Urinary bladder (tissue), 4 donors: Measurements from ENCODE around the gene NPTXR. TPM values are rescaled to one million over a fixed set of nuclear protein-coding genes. Genes with fewer than 3 reads are reported as not detected.
"Not testable (repeated sequence)": the region's sequence is repeated elsewhere in the genome, so short reads cannot be mapped to it uniquely, and the experiment has no call there.

Experiments
- DNase-seq: peaks from one replicate; pipeline ENCODE4 v3.0.0-alpha.2; 2015; ENCODE audit errors: extremely low spot score
- H3K27ac ChIP-seq: one replicate; pipeline ENCODE4 v1.5.1; 2013; ENCODE audit warnings: low read depth, mild to moderate bottlenecking, moderate library complexity
- H3K36me3 ChIP-seq: one replicate; pipeline ENCODE4 v1.6.1; 2013; ENCODE audit warnings: mild to moderate bottlenecking, moderate library complexity; ENCODE audit not compliant: insufficient read depth
- H3K4me1 ChIP-seq: one replicate; pipeline ENCODE4 v1.6.1; 2013; ENCODE audit warnings: mild to moderate bottlenecking, moderate library complexity; ENCODE audit not compliant: insufficient read depth
- H3K4me3 ChIP-seq: one replicate; pipeline ENCODE4 v1.5.1; 2013; ENCODE audit warnings: low read depth, low read length
- WGBS: extraction: QIAGEN DNeasy Blood & Tissue Kit; methylation state at CpG from one replicate; pipeline ENCODE4 v1.1.7; 2013; 5-methylcytosine and 5-hydroxymethylcytosine counted together
- polyA plus RNA-seq: library from polyadenylated mRNA; stranded (reverse); fragments of 200-250 nt; gene quantifications from one replicate; pipeline ENCODE4 v1.2.3, GENCODE V29; 2013
- total RNA-seq: library from RNA; depleted of rRNA; stranded (reverse); fragments of >200 nt; gene quantifications from one replicate; pipeline ENCODE4 v1.2.3, GENCODE V29; 2014
- donor health status: healthy with polysubstance abuse.
- donor health status: healthy.

Gene NPTXR
- total and polyA plus RNA-seq, 2 donors = 4.2 to 15.1 TPM

DNA sequence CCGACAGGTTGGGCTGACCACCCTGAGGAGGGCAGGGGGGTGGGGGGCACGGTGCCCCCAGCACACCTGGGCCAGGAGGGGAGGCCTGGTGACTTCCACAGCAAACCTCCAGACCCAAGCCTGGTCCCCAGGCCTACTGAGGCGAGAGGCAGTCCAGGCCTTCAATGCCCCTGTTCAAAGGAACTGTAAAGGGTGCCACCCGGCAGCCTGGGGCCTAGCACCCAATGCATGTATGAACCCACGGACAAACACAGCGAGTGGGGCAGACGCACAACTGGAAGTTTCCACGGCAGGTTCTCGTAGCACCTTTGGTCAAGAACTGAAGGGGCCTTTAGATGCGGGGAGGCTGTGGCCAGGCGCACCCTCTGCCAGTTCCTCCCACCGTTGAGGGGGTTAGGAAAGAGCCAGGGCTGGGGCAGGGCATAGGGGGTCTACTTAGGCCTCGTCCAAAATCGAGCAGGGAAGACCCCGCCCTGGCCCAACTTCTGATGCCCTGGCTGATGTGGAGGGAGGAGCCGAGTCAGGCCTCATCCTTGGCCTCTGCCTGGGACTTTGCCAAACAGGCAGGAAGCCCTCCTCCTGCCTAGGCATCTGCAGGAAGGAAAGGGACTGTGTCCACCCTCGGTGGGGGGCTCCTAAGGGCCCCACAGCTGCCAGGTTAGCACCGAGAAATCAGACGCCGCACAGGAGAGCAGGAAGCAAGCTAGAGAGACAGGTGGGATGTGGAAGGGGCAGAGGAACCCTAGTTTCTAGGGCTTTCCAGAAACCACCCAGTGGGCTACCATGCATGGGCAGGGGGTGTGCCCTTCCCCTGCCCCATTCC is 21.6 kb upstream of the NPTXR start:
- H3K36me3 ChIP-seq = no peaks in the 10 kb centered on the region
- H3K27ac ChIP-seq = no peak overlapping the region
- H3K4me3 ChIP-seq = no peak overlapping the region
- WGBS = 65% methylated on average over 20 of the region's 20 CpGs
- H3K4me1 ChIP-seq = no peaks in the 10 kb centered on the region
- no peak for DNase-seq

DNA sequence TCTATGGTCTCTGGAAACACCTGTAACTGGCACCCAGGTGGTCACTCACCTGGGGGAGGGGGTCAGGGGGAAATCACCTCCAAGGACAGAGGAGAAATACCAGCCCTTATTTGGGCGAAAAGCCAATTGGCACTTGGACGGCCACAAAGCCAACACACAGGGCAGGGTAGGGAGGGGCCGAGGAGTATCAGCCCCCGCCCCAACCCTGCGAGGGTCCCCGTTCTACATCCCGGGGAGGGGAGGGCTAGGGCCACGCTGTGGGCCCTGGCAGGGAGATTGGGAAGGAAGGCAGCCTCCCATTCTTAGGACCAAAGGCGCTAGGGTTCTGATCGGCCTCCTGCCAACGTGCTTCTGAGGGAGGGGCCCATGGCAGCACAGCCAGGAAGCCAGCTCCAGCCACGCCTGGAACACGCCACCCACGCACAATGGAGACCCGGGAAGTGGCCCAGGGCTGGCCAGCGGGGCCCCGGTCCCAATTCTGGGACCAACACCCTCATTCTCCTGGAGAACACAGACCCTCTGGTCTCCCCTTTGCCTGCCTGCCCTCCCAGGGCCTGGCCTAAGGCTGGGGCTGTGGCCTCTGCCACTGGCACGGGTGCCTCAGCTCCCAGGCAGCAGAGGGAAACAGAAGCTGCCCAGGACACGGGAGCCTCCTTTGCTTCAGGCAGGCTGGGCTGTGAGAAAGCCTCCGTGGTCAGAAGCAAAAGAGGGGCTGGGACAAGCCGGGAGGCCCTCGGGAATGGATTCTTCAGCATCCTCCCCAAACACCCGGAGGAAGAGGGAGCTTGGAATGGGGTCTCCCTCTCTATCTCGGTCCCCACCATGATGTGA is 20.7 kb upstream of the NPTXR start:
- no peaks in the 10 kb centered on the region for H3K36me3 ChIP-seq
- H3K4me3 ChIP-seq = no peak overlapping the region
- WGBS = 28% methylated on average over 24 of the region's 24 CpGs
- no peak for DNase-seq
- no peaks in the 10 kb centered on the region for H3K4me1 ChIP-seq
- H3K27ac ChIP-seq = no peak overlapping the region

DNA sequence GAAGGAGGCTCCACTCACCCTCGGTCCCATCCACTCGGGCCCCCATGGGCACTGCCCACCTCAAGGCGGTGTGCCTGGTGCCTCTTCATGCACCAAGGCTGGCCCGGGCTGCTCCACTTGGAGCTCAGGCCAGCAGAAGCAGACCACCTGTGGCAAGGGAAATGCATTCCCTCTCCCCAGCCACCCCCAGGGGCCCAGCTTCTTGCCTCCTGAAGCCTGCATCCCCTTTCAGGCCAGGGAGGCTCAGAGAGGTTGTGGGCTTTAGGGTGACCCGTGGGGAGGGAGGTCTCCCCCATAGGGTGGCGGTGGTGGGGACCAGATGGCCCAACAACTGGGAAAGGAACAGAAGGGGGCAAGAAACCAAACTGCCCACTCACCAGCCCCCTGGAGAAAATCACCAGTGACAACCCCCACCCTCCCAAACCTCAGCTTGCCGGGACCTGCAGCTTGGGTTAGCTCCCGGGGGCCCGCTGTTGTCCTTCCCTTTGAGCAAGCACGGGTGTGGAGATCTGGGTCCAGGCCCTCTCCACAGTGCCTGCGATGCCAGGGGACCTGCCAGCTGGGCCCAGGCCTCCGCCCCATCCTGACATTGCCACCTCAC is 19.8 kb upstream of the NPTXR start:
- Histone ChIP-seq H3K4me1 (no peaks in the 10 kb centered on the region), H3K4me3 (no peak overlapping the region), H3K27ac (no peak overlapping the region), H3K36me3 (no peaks in the 10 kb centered on the region)
- WGBS = 70% methylated on average over 12 of the region's 12 CpGs
- no peak for DNase-seq

DNA sequence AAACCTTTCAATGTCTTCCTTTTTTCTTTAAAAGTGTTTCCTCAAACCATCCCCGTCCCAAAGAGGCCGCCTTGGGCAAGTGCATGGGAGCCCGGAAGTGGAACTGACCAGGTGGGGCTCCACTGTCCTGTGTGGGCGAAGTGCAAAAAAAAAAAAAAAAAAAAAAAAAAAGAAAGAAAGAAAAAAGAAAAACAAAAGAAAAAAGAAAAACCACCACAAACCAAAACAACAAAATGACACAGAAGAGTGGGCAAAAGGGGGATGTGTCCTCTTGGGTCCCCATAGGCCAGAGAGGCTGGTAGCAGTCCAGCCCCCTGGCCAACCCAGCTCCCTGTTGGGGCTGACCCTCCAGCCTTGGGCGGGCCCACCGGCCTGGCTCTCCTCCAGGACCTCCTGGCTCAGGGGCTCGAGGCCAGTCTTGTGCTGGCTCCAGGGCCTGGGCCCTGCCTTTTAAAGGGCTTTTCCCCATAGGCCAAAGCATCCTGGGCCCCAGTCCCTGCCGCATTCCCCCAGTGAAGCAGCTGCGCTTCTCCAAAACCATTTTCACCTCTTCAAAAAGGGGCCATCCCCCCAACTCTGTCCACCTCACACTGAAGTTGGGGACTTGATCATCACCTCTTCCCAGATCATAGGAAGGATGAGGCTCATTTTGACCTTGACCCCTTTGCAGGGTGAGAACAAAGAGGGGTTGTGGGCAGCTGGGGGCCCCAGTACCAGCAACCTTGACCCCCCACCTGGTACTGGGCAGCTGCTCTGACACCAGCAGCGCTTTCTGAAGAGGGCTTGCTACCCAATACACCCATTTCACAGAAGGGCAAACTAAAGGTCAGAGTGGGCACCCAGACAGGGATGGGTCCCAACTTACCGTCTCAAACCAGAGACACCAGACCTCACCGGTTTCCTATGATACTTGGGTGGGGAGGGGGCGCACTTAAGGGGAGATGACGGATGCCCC is 18.8 kb upstream of the NPTXR start:
- no peaks in the 10 kb centered on the region for H3K36me3 ChIP-seq
- H3K4me1 ChIP-seq = no peaks in the 10 kb centered on the region
- WGBS = 47% methylated on average over 14 of the region's 14 CpGs
- H3K4me3 ChIP-seq = no peak overlapping the region
- H3K27ac ChIP-seq = no peak overlapping the region
- no peak for DNase-seq

DNA sequence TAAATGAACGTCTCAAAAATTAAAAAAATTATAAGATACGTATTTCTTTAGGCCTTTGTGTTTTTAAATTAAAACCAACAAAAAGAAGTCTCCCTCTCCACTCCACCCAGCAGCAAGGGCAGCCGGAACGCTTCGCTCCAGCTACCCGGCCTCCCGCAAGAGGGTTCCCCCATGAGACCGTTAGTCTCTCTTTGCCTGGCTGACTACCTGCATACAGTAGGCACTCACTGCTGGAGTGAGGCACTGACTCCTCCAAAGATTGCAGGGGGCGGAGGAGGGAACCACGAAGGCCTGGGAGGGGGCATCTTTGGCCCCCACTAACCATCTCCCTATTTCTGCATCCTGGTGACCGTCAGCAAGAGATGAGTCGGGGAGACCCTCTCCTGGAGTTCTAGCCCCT is 18.1 kb upstream of the NPTXR start:
- DNase-seq = no peak
- WGBS = 36% methylated on average over 12 of the region's 12 CpGs
- Histone ChIP-seq H3K4me1 (no peaks in the 10 kb centered on the region), H3K27ac (no peak overlapping the region), H3K36me3 (no peaks in the 10 kb centered on the region), H3K4me3 (no peak overlapping the region)

DNA sequence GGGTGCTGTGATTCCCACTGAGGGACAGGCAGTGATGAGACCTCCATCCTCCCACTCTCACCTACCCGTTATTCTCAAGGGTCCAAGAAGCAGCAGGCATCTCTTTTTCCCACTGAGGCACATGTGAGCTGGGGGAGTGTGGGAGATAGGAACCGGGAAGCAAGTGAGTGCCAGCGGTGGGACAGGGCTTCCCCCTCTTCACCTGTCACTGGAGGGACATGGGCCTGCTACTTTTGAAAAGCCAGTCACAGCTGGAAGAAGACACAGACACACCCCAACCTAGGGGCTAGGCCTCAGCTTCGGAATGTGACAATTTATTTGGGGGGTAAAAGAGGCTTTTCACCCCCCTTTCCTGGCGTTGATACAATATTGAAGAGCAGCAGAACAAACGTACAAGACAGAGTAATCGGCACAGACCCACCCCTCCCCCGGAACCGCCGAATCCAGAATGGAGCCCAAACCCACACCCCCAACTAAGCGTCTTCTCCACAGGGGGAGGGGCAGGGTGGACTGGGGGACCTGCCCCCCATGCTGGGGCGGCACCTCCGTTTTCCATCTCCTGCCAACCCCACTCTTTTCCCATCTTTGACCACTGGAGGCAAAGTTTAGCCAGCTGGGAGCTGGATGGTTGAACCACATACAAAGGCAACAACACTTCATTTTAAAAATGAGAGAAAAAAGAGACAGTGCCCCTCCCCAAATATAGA is 17.5 kb upstream of the NPTXR start:
- Histone ChIP-seq H3K4me1 (no peaks in the 10 kb centered on the region), H3K4me3 (no peak overlapping the region), H3K27ac (no peak overlapping the region), H3K36me3 (no peaks in the 10 kb centered on the region)
- 21% methylated on average over 13 of the region's 13 CpGs for WGBS
- no peak for DNase-seq

DNA sequence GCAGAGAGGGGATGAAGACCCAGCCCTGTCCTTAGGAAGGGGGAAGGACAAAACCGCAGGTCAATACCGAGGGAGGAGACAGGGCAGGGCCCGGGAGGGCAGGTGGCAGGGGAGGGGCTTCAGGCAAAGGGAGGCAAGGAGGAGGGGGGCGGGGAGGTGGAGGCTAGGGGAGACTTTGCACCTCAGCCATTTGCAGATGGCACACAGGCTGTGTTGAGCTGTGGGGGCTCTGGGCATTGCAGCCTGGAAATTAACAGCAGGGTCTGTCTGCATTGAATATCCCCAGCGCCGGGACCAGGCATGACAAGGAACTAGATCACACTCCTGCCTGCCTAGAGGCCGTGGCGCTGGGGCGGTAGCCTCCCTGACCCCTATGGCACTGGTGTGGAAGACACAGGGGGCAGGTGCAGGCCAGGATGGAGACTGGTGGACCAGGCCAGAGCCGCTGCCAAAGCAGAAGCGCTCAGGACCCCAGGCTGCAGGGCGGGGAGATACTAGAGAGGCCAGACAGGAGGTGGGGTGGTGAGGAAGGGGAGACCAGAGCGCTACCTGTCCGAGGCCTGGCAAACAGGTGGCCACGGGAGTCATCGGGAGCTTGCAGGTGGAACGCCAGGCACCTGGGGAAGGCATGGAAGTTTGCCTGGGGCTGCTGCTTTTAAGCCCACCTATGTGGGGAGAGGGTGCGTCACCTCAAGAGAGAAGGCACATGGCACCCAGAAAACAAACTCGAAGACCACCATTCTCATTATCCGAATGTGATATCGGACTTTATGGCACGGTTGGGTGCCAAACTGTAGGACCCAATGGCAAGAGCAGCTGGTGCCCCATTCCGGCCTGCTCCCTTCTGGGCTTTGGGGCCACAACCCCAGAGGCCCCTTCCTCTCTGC is 16.7 kb upstream of the NPTXR start:
- no peaks in the 10 kb centered on the region for H3K36me3 ChIP-seq
- H3K4me3 ChIP-seq = no peak overlapping the region
- no peak overlapping the region for H3K27ac ChIP-seq
- WGBS = 54% methylated on average over 23 of the region's 23 CpGs
- H3K4me1 ChIP-seq = no peaks in the 10 kb centered on the region
- no peak for DNase-seq

DNA sequence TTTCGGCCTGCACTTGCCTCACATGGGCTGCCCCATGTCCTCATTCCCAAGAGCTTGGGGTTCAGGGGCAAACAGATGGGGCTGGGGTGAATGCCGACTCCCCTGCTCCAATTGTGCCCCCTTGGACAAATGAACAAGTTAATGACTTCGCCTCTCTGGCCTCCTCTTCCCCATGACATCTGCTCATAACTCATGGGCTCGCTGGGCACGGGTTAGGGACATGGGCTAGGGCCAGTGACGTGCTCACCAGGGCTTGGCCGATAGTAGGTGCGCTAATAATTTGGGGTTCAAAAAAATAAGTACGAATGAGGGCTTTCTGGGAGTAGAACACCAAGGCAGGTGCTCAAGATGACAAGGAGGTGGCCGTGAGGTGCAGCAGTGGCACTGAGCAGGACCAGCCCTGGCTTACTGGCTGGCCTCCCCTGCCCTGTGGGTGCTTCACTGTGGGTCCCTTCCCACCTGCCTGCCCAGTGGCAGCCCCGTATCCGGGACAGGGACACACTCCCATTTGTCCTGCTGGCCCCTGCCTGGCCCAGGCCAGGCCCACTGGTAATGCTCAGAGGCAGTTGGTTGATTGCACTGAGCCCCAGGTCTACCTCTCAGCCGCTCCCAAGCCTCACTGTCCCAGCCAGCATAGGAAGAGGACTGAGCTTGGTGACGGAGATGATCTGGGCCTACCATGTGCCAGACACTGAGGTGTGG is 15.9 kb upstream of the NPTXR start:
- WGBS = 77% methylated on average over 14 of the region's 14 CpGs

DNA sequence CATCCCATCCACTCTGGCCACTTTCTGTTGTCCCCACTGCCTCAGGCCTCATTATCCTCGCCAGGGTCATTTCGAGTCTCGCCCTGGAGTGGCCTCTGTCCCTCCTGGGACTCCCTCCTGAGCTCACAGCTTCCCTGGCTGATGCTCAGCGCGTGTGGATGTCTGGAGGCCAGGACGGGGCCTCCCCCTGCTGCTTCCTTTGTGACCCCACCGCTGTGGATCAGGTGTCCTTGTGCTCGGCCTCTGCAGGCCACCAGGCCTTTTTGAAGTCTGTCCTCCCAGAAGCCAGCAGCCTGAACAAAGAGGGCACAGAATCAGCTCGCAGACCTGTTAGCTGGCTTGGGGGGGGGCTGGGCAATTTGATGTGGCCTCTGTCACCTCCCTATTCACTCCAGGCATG is 14.7 kb upstream of the NPTXR start:
- no peak overlapping the region for H3K4me3 ChIP-seq
- H3K36me3 ChIP-seq = no peaks in the 10 kb centered on the region
- H3K27ac ChIP-seq = no peak overlapping the region
- 63% methylated on average over 9 of the region's 9 CpGs for WGBS
- DNase-seq = no peak
- no peaks in the 10 kb centered on the region for H3K4me1 ChIP-seq

More for the DNA sequence above, 15.9 kb upstream of the NPTXR start:
- no peak overlapping the region for H3K4me3 ChIP-seq
- no peaks in the 10 kb centered on the region for H3K36me3 ChIP-seq
- DNase-seq = no peak
- no peaks in the 10 kb centered on the region for H3K4me1 ChIP-seq
- no peak overlapping the region for H3K27ac ChIP-seq

DNA sequence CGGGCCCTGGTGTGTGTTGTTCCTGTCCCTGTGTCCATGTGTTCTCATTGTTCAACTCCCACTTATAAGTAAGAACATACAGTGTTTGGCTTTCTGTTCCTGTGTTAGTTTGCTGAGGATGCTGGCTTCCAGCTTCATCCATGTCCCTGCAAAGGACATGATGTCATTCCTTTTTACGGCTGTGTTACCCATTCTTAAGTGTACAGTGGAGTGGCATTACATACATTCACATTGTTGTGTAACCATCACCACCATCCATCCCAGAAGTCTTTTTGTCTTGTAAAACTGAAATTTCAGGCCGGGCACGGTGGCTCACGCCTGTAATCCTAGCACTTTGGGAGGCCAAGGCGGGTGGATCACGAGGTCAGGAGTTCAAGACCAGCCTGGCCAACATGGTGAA is 10.6 kb upstream of the NPTXR start:
- not testable (repeated sequence) for H3K36me3 ChIP-seq, H3K4me1 ChIP-seq, H3K4me3 ChIP-seq, H3K27ac ChIP-seq, DNase-seq
- WGBS = 83% methylated on average over 7 of the region's 7 CpGs

DNA sequence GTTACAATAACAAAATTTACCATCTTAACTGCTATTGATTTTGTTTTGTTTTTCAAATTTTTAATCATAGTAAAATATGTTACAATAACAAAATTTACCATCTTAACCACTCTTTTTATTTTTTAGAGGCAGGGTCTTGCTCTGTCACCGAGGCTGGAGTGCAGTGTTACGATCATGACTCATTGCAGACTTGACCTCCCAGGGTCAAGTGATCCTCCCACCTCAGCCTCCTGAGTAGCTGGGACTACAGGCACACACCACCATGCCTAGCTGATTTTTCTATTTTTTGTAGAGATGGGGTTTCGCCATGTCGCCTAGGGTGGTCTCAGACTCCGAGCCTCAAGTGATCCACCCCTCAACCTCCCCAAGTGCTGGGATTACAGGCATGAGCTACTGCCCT is 10.1 kb upstream of the NPTXR start:
- not testable (repeated sequence) for H3K4me3 ChIP-seq, H3K4me1 ChIP-seq, DNase-seq, H3K27ac ChIP-seq, H3K36me3 ChIP-seq
- 79% methylated on average over 5 of the region's 5 CpGs for WGBS
